Measurements from ENCODE around the gene PIGN. TPM values are rescaled to one million over a fixed set of nuclear protein-coding genes. Genes with fewer than 3 reads are reported as not detected.

PIGN gene, protein sequence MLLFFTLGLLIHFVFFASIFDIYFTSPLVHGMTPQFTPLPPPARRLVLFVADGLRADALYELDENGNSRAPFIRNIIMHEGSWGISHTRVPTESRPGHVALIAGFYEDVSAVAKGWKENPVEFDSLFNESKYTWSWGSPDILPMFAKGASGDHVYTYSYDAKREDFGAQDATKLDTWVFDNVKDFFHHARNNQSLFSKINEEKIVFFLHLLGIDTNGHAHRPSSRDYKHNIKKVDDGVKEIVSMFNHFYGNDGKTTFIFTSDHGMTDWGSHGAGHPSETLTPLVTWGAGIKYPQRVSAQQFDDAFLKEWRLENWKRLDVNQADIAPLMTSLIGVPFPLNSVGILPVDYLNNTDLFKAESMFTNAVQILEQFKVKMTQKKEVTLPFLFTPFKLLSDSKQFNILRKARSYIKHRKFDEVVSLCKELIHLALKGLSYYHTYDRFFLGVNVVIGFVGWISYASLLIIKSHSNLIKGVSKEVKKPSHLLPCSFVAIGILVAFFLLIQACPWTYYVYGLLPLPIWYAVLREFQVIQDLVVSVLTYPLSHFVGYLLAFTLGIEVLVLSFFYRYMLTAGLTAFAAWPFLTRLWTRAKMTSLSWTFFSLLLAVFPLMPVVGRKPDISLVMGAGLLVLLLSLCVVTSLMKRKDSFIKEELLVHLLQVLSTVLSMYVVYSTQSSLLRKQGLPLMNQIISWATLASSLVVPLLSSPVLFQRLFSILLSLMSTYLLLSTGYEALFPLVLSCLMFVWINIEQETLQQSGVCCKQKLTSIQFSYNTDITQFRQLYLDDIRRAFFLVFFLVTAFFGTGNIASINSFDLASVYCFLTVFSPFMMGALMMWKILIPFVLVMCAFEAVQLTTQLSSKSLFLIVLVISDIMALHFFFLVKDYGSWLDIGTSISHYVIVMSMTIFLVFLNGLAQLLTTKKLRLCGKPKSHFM
- 55.6 and 82.9 TPM in 2 replicates for total RNA-seq

DNA sequence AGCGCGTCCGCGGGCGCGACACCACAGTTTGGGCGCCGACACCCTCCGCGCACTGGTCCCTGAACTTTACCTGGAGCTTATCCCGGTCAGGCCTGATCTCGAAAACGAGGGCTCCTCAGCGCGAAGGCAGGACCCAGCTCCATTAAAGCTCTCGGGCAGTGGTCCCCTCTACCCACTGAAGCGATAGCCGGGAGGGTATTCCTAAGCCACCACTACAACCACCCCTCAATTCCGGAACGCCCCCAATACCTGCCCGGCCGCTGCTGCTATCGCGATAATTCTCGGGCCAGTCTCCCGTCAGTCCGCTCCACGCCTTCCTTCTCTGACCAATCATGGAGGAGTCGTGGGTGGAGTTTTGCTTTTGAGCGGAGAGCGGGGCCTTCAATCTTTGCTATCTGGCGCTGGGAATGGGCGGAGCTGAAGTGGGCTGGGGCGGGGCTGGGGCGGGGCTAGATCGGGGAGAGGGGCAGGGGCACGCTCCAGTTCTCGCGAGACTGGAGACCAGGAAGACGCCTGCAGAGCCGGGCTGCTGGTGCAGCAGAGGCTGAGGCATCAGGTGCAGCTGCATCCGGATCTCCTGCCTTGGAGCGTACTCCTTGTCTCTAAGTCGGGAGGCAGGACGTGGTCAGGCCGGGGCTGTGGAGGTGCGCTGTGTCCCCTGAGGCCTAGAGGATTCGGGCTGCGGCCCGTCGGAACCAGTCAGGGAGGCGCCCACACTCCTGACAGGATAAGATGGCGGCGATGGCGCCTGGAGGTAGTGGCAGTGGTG, at the start of gene PIGN, which contains the start of gene RELCH:
TSS of gene PIGN (minus strand) at position 283 of the 769 bp plus-strand sequence. CDS start 25,703 bp downstream, outside the sequence.
TSS of gene RELCH (plus strand) at position 482 of the 769 bp plus-strand sequence. CDS start at position 733, 251 bp downstream.

Other genes starting within 250 kb of the PIGN start
- 28.9 and 37.8 TPM in 2 replicates for gene RELCH, start 199 bp upstream of the PIGN start, total RNA-seq
- 0.77 and 2.3 TPM in 2 replicates for gene TNFRSF11A, start 138.3 kb upstream of the PIGN start, total RNA-seq